HepG2 (cell line): ENCODE measurements around the gene TPGS1. TPM values are rescaled to one million over a fixed set of nuclear protein-coding genes. Genes with fewer than 3 reads are reported as not detected.

ENCODE experiments used
- ADNP ChIP-seq: sonication (generic); formaldehyde crosslinking; IDR thresholded peaks from 2 replicates; pipeline ENCODE4 v1.4.0; 2020; ENCODE audit warnings: missing genetic modification reagents
- CCAR2 ChIP-seq: fragments of 200-400 bp; formaldehyde crosslinking; optimal IDR thresholded peaks from 2 replicates; pipeline ENCODE3; 2018; ENCODE audit warnings: low read depth, mild to moderate bottlenecking, low read length, moderate library complexity
- FOXK2 ChIP-seq: fragments of 450-650 bp; IDR thresholded peaks from 2 replicates; pipeline ENCODE4 v1.6.1; 2016
- HNRNPH1 ChIP-seq: fragments of 200-400 bp; formaldehyde crosslinking; optimal IDR thresholded peaks from 2 replicates; pipeline ENCODE3; 2017; ENCODE audit warnings: mild to moderate bottlenecking, low read depth, low read length
- JUNB ChIP-seq: sonication (generic); formaldehyde crosslinking; IDR thresholded peaks from 2 replicates; pipeline ENCODE4 v1.8.0; 2022; ENCODE audit warnings: missing genetic modification reagents, mild to moderate bottlenecking, borderline replicate concordance
- MEIS1 ChIP-seq: sonication (generic); formaldehyde crosslinking; IDR thresholded peaks from 2 replicates; pipeline ENCODE4 v1.9.0; 2021; ENCODE audit warnings: mild to moderate bottlenecking, missing genetic modification reagents, moderate library complexity, borderline replicate concordance
- NFRKB ChIP-seq: fragments of 450-650 bp; IDR thresholded peaks from 2 replicates; pipeline ENCODE4 v1.6.1; 2017
- NR2F6 ChIP-seq, 2 experiments: IDR thresholded peaks; 2 replicates each; pipeline ENCODE4 v1.6.1; 2016; ENCODE audit warnings: antibody characterized with exemption in 1 of 2, mild to moderate bottlenecking in 1 of 2
- ONECUT2 ChIP-seq: sonication (generic); formaldehyde crosslinking; IDR thresholded peaks from 2 replicates; pipeline ENCODE4 v1.4.0; 2020; ENCODE audit warnings: missing genetic modification reagents
- RORA ChIP-seq: sonication (generic); formaldehyde crosslinking; IDR thresholded peaks from 2 replicates; pipeline ENCODE4 v1.5.0; 2020; ENCODE audit warnings: mild to moderate bottlenecking, missing genetic modification reagents, moderate library complexity
- TBX3 ChIP-seq: fragments of 450-650 bp; IDR thresholded peaks from 2 replicates; pipeline ENCODE4 v1.6.1; 2017; ENCODE audit warnings: antibody characterized with exemption, mild to moderate bottlenecking, inconsistent platforms, borderline replicate concordance
- TEAD3 ChIP-seq: optimal IDR thresholded peaks from 2 replicates; pipeline ENCODE3; 2016; ENCODE audit warnings: borderline replicate concordance
- U2AF2 ChIP-seq: fragments of 200-400 bp; formaldehyde crosslinking; IDR thresholded peaks from 2 replicates; pipeline ENCODE4 v1.6.1; 2017; ENCODE audit warnings: low read depth, mild to moderate bottlenecking, low read length
- ZFX ChIP-seq: sonication (generic); formaldehyde crosslinking; IDR thresholded peaks from 2 replicates; pipeline ENCODE4 v1.4.0; 2020; ENCODE audit warnings: mild to moderate bottlenecking, low read depth, missing genetic modification reagents, moderate library complexity
- ZNF143 ChIP-seq: sonication (generic); formaldehyde crosslinking; IDR thresholded peaks from 2 replicates; pipeline ENCODE4 v1.4.0; 2020; ENCODE audit warnings: missing genetic modification reagents
- ZNF260 ChIP-seq: sonication (generic); formaldehyde crosslinking; IDR thresholded peaks from 2 replicates; pipeline ENCODE4 v1.4.0; 2020; ENCODE audit warnings: missing genetic modification reagents, low read depth, mild to moderate bottlenecking, borderline replicate concordance
- ZNF891 ChIP-seq: sonication (generic); formaldehyde crosslinking; IDR thresholded peaks from 2 replicates; pipeline ENCODE4 v1.5.0; 2020; ENCODE audit warnings: mild to moderate bottlenecking, missing genetic modification reagents
- polyA plus RNA-seq, 8 experiments: library from polyadenylated mRNA; depleted of rRNA in 3 of 8; stranded (reverse) in 7 of 8; unstranded in 1 of 8; fragments of >200 nt; fragmentation: Illumina TruSeq in 4 of 8; extraction: Trizol in 4 of 8; gene quantifications; 2 replicates each; pipeline versions ENCODE4 v1.2.1 to v1.2.3, GENCODE V29; 2011 to 2016; ENCODE audit warnings: low read depth in 4 of 8, missing spikeins in 1 of 8, mixed read lengths in 1 of 8; ENCODE audit not compliant: insufficient read depth in 1 of 8
- total RNA-seq, 5 experiments: library from RNA; depleted of rRNA; stranded (reverse); fragments of >200 nt; fragmentation: Illumina TruSeq; extraction: Trizol; gene quantifications; 2 replicates each; pipeline ENCODE4 v1.2.3, GENCODE V29; 2016; ENCODE audit warnings: low read depth in 1 of 5
- TF ChIP-seq, protein P1 (sequence below): sonication (generic); formaldehyde crosslinking; IDR thresholded peaks from 2 replicates; pipeline ENCODE4 v1.4.0; 2020; ENCODE audit warnings: missing genetic modification reagents
- TF ChIP-seq, protein P2 (sequence below): IDR thresholded peaks from 2 replicates; pipeline ENCODE4 v1.6.1; 2016; ENCODE audit warnings: missing compliant biosample characterization, missing genetic modification reagents, borderline replicate concordance

TPGS1 gene
- total and polyA plus RNA-seq, 2 of the 13 experiments (the other 11 are each of a cell fraction or from before 2014, with no cell fraction given), result 1.1 to 6.2 TPM

DNA sequence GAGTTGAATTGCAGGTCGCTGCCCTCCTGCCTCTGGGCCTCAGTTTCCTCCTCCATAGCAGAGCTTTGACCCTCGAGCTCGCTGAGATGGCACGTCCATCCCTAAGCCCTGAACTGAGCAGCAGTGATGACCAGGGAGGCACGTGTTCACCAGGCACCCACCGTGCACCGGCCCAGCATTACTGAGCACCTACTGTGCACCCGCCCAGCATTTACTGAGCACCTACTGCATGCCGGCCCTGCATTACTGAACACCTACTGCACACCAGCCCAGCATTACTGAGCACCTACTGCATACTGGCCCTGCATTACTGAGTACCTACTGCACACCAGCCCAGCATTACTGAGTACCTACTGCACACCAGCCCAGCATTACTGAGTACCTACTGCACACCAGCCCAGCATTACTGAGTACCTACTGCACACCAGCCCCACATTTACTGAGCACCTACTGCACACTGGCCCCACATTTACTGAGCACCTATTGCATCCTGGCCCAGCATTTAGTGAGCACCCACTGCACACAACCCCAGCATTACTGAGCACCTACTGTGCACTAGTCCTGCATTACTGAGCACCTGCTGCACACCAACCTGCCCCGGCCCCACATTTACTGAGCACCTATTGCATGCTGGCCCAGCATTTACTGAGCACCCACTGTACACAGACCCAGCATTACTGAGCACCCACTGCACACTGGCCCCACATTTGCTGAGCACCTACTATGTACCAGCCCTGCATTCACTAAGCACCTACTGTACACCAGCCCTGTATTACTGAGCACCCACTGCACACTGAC is 6.3 kb downstream of the TPGS1 start (continued):
- TF ChIP-seq, protein P1, sequence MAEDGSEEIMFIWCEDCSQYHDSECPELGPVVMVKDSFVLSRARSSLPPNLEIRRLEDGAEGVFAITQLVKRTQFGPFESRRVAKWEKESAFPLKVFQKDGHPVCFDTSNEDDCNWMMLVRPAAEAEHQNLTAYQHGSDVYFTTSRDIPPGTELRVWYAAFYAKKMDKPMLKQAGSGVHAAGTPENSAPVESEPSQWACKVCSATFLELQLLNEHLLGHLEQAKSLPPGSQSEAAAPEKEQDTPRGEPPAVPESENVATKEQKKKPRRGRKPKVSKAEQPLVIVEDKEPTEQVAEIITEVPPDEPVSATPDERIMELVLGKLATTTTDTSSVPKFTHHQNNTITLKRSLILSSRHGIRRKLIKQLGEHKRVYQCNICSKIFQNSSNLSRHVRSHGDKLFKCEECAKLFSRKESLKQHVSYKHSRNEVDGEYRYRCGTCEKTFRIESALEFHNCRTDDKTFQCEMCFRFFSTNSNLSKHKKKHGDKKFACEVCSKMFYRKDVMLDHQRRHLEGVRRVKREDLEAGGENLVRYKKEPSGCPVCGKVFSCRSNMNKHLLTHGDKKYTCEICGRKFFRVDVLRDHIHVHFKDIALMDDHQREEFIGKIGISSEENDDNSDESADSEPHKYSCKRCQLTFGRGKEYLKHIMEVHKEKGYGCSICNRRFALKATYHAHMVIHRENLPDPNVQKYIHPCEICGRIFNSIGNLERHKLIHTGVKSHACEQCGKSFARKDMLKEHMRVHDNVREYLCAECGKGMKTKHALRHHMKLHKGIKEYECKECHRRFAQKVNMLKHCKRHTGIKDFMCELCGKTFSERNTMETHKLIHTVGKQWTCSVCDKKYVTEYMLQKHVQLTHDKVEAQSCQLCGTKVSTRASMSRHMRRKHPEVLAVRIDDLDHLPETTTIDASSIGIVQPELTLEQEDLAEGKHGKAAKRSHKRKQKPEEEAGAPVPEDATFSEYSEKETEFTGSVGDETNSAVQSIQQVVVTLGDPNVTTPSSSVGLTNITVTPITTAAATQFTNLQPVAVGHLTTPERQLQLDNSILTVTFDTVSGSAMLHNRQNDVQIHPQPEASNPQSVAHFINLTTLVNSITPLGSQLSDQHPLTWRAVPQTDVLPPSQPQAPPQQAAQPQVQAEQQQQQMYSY (CRISPR knock-in tag), result no peak
- TF ChIP-seq NFRKB (no peak), NR2F6 (IDR thresholded peaks at IDR 0.05) (0 out of 2 replicates have a peak, but pooled peaks have one; percentile 3), NR2F6 (CRISPR knock-in tag; IDR thresholded peaks at IDR 0.05) (no peak), ZFX (CRISPR knock-in tag) (no peak), U2AF2 (no peak), TEAD3 (CRISPR knock-in tag) (no peak), MEIS1 (CRISPR knock-in tag) (no peak), RORA (CRISPR knock-in tag) (no peak), ONECUT2 (CRISPR knock-in tag) (no peak), CCAR2 (no peak), ZNF891 (CRISPR knock-in tag) (no peak), FOXK2 (no peak), JUNB (CRISPR knock-in tag) (no peak), ZNF143 (CRISPR knock-in tag) (no peak), TBX3 (no peak), ADNP (CRISPR knock-in tag) (0 out of 2 replicates have a peak, but pooled peaks have one; percentile 44), ZNF260 (CRISPR knock-in tag) (no peak), HNRNPH1 (no peak)
- TF ChIP-seq, protein P2, sequence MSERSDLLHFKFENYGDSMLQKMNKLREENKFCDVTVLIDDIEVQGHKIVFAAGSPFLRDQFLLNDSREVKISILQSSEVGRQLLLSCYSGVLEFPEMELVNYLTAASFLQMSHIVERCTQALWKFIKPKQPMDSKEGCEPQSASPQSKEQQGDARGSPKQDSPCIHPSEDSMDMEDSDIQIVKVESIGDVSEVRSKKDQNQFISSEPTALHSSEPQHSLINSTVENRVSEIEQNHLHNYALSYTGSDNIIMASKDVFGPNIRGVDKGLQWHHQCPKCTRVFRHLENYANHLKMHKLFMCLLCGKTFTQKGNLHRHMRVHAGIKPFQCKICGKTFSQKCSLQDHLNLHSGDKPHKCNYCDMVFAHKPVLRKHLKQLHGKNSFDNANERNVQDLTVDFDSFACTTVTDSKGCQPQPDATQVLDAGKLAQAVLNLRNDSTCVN (CRISPR knock-in tag), result no peak
